8988T (cell line): ENCODE data around the gene PSMD4.

ENCODE experiments used
- DNase-seq: peaks from one replicate; pipeline ENCODE4 v3.0.0; 2011

PSMD4 gene

DNA sequence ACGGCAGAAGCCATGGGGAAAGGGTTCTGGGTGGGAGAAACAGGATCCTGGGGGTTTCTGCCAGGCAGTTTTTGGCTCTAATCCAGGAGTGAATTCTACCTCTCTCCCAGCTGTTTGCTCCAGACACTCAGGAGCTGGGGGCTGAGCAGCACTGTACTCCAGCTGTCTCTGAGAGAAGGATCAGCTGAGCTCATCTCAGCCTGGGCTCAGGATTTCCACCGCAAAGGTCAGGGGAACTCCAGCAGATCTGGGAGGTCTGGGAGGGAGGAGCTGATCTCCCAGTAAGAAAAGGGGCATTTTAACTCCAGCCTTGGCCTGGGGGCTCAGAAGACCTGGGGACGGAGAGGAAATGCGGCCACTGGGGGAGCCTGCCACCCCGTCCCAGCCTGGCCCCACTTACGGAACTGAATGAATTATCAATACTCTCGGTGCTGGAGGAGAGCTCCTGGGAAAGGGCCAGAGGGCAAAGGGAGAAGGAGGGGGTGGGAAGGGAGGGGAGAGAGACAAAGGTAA, 55.3 kb downstream of the PSMD4 start:
- DNase-seq, result no peak

DNA sequence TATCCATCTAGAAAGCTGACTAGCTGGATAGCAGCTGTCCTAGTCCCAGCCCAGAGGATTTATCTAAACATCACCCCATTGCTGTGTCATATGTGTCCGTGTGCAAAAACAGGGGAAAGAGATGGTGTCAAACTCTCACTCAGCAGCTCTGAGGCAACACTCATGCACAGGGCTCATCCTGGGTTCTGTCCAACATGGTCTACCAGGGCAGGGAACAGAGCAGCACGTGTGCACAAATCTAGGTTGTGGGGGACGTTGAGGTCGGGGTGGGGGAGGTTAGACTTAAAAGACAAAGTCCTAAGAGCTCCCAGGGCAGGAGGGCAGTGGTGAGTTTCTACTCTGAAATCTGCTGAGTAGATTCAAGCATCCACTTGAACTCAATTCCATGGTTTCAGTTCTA, 56.5 kb downstream of the PSMD4 start:
- no peak for DNase-seq

DNA sequence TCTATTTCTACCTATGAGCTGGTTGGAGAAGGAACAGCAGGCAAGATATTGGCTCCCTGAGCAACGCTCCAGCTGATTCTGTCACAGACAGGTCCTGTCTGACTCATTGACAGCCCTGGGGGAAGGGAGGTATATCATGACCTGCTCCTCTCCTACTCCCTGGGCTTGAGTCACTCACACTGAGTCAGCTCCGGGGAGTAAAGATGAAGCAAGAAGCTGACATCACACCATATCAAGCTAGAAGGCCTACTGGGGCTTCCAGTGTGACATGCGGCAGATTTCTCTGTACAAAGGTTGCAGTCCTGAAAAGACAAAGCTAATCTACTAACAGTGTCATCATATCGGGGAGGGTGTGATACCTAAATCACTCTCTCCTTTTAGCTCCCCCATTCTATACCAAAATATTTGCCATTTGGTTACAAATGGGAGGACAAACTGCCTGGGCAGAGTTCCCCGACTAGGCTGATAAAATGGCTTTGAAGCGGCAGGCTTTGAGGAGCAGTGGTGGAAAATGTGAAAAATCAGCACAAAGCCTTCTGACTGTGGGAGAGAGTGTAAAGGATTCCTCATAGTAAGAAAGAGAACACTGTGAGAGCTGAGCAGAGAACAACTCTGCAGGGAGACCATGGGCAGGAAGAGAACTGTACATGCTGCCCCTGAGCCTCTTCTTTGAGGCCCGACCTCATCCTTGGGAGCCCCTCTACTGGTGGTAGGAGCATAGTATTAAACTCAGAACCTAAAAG, 57.2 kb downstream of the PSMD4 start:
- peak; percentile 75 for DNase-seq

DNA sequence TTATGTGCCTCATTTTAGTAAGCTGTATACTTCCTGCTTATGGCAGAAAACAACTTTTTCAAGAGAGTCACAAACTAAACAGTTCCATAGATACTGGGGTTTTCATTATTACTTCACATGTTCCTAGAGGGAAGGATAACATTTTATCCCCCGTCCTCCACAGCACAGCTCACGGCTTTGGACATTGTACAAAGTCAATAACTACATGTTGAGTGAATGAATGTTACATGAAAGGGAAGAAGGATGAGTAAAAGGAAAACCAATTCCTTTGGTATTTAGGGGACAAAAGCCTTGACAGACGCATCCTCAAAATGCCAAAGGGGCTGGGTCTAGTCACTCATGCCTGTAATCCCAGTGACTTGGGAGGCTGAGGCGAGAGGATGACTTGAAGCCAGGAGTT, 57.9 kb downstream of the PSMD4 start:
- no peak for DNase-seq

DNA sequence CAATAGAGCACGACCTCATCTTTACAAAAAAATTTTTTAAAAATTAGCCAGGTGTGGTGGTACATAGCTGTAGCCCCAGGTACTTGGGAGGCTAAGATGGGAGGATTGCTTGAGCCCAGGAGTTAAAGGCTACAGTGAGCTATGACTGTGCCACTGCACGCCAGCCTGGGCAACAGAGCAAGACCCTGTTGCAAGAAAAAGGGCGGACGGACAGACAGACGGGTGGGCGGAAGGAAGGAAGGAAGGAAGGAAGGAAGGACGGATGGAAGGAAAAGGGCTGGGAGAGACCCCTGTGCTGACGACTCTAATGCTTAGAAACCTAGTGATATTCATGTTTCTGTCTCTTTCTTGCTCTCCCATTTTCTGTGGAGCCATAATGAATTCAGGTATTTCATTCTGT, 58.3 kb downstream of the PSMD4 start:
- no peak for DNase-seq

DNA sequence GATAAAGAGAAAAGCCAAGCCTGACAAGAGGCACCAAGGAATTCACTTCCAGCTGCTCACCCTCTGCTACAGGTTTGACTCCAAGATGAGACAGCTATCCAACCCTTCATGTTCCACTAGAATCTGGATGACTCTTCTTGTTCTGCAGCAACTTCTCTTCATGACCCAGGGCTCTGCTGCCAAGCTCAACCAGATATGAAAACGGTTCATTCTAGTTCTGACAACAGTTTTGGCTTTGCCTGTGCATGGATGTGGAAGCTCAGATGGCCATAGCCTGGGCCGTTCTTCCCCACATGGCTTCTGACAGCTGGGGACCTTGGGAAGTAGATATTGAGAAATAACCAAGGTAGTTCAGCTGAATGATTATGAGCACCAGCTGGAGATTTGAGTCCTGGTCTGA, 59.0 kb downstream of the PSMD4 start:
- DNase-seq, result no peak

DNA sequence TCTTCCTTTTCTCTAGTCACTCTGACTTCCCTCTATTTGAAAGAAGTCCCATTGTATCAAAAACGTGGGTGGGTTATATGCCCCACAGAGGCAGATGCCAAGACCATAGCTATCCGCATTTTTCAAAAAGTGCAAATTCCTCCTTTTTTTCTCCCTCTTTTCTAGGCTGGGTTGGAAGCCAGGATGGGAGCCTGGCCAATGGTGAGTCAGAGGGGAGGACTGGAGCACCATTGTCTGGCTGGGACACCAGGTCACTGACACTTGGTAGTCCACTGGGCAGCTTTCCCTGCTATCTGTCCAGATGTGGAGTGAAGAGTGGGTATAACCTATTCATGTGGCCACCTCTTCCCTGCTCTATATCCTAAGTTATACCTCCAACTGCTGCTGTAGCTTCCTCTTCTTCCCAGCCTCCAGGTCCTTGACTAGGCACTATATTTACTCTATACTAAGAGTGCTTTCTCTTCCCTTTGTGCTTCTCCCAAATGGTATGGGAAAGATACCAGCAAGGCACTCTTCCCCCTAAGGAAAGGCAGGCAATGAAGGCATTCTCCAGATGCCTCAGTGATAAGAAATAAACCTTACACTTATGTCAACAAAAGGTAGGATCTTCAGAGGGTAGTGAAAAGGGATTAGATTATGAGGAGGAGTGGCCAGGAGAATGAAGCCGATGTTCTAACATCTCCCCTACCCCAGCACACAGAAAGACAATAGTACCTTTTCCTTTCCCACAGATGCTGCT, 59.8 kb downstream of the PSMD4 start:
- no peak for DNase-seq

DNA sequence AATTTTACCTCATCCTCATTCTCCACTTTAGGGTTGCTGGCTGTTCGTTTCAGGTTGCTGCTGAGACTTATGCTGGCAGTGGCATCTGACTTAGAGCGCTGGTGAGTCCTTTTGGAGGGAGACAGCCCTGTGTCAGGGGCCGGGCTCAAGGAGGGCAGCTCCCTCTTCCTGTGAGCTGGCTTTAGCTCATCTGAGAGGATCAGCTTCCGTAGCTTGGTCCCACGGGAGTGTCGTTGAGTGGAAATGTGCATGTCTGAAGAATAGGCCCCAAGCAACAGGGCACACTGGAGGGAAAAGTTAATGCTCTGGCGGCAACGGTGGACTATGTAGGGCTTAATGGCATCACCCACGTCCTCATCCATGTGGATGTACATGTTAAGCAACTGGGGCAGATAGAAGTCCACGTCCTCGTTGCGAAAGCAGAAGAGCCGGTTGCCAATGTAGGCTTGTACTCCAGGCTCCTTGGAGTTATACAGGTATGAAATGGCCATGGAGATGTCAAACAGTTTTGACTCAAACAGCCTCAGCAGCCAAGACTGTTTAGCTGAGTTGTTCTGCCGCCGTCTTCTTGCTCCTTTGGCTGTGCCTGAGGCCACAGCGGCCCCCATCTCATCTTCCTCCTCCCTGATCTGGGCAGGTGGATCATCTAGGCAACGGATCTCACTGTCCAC, 61.2 kb downstream of the PSMD4 start:
- DNase-seq, result no peak
